Measurements from ENCODE around the gene SPTBN2. TPM values are rescaled to one million over a fixed set of nuclear protein-coding genes. Genes with fewer than 3 reads are reported as not detected.
"Not testable (repeated sequence)": the region's sequence is repeated elsewhere in the genome, so short reads cannot be mapped to it uniquely, and the experiment has no call there.

Gene SPTBN2
- polyA plus RNA-seq, 4 donors: 9.2 to 75.2 (median 50.7) TPM

GRCh38 chr11:66725114-66725513, 3.9 kb downstream of the SPTBN2 start:
- no peak for DNase-seq (ENCODE audit: low read depth in 4 of 4, low spot score in 3 of 4)

GRCh38 chr11:66724167-66724566, 4.8 kb downstream of the SPTBN2 start:
- DNase-seq (ENCODE audit: low read depth in 4 of 4, low spot score in 3 of 4): not testable (repeated sequence)

- no peak for DNase-seq (ENCODE audit: low read depth in 4 of 4, low spot score in 3 of 4)
Measured at GRCh38 chr11:66723693-66724092, 5.3 kb downstream of the SPTBN2 start.

GRCh38 chr11:66722745-66723651, 6.0 kb downstream of the SPTBN2 start:
- DNase-seq (ENCODE audit: low read depth in 4 of 4, low spot score in 3 of 4): no peak

- DNase-seq (ENCODE audit: low read depth in 4 of 4, low spot score in 3 of 4): no peak
Measured at GRCh38 chr11:66721939-66722338, 7.1 kb downstream of the SPTBN2 start.

- no peak for DNase-seq (ENCODE audit: low read depth in 4 of 4, low spot score in 3 of 4)
Measured at GRCh38 chr11:66720899-66721470, 8.0 kb downstream of the SPTBN2 start.

- DNase-seq (ENCODE audit: low read depth in 4 of 4, low spot score in 3 of 4): peak in 2 of 4 donors; percentile 71 to 78
Measured at GRCh38 chr11:66720223-66720898, 8.7 kb downstream of the SPTBN2 start.

GRCh38 chr11:66719111-66719872, 9.7 kb downstream of the SPTBN2 start:
- DNase-seq (ENCODE audit: low read depth in 4 of 4, low spot score in 3 of 4): no peak

- DNase-seq (ENCODE audit: low read depth in 4 of 4, low spot score in 3 of 4): no peak
Measured at GRCh38 chr11:66718320-66718971, 10.6 kb downstream of the SPTBN2 start.

GRCh38 chr11:66717925-66718319, 11.1 kb downstream of the SPTBN2 start:
- DNase-seq (ENCODE audit: low read depth in 4 of 4, low spot score in 3 of 4): no peak

GRCh38 chr11:66716996-66717395, 12.0 kb downstream of the SPTBN2 start:
- DNase-seq (ENCODE audit: low read depth in 4 of 4, low spot score in 3 of 4): no peak

GRCh38 chr11:66715346-66716085, 13.5 kb downstream of the SPTBN2 start:
- no peak for DNase-seq (ENCODE audit: low read depth in 4 of 4, low spot score in 3 of 4)

GRCh38 chr11:66713746-66714480, 15.1 kb downstream of the SPTBN2 start:
- DNase-seq (ENCODE audit: low read depth in 4 of 4, low spot score in 3 of 4): no peak

- DNase-seq (ENCODE audit: low read depth in 4 of 4, low spot score in 3 of 4): no peak
Measured at GRCh38 chr11:66710384-66710930, 18.6 kb downstream of the SPTBN2 start.

- no peak for DNase-seq (ENCODE audit: low read depth in 4 of 4, low spot score in 3 of 4)
Measured at GRCh38 chr11:66708701-66709100, 20.3 kb downstream of the SPTBN2 start.

- DNase-seq (ENCODE audit: low read depth in 4 of 4, low spot score in 3 of 4): no peak
Measured at GRCh38 chr11:66708094-66708493, 20.9 kb downstream of the SPTBN2 start.

- no peak for DNase-seq (ENCODE audit: low read depth in 4 of 4, low spot score in 3 of 4)
Measured at GRCh38 chr11:66707486-66707885, 21.5 kb downstream of the SPTBN2 start.

GRCh38 chr11:66706989-66707388, 22.0 kb downstream of the SPTBN2 start:
- no peak for DNase-seq (ENCODE audit: low read depth in 4 of 4, low spot score in 3 of 4)
